HCT116 (cell line): ENCODE measurements around the gene HDAC8. TPM values are rescaled to one million over a fixed set of nuclear protein-coding genes. Genes with fewer than 3 reads are reported as not detected.

Experiments used
- ATAC-seq: fragments of 200-7000 bp; cut with Tn5 transposase; 2 replicates; pipeline ENCODE4 v1.9.1; 2020; ENCODE audit warnings: mild to moderate bottlenecking, moderate library complexity
- BruUV-seq: library from RNA; stranded (reverse); fragments of 400-500 nt; replicated peaks from 2 replicates; lab custom pipeline; 2021; lab: Mats Ljungman, UMichigan
- CTCF ChIA-PET: fragments of 300-600 bp; sonication (Branson Sonifier 250); formaldehyde crosslinking; loops from one replicate; lab custom pipeline; 2021; ENCODE audit warnings: antibody characterized with exemption; lab: Charles Lee
- POLR2A ChIA-PET: fragments of 300-600, 350-600 bp; sonication (Branson Sonifier 250); formaldehyde crosslinking; loops from one replicate; lab custom pipeline; 2021; ENCODE audit warnings: antibody characterized with exemption; lab: Charles Lee
- RAD21 ChIA-PET, 2 experiments: fragments of 300-600 bp; sonication (Branson Sonifier 250); formaldehyde crosslinking; loops; one replicate each; lab custom pipeline; 2023; ENCODE audit warnings: low total read pairs in 2 of 2; ENCODE audit not compliant: uncharacterized antibody in 2 of 2, unreplicated experiment in 2 of 2, low non-redundant PET in 1 of 2; lab: Charles Lee
- DNase-seq: peaks from one replicate; pipeline ENCODE4 v3.0.0-alpha.2; 2010; ENCODE audit warnings: low read depth, low spot score
- H2AFZ ChIP-seq: fragments of 200-600 bp; shearing (Covaris generic), sonication (generic); 2 replicates; pipeline ENCODE4 v1.6.1; 2017; ENCODE audit warnings: low read depth, mixed run types, mixed read lengths, antibody characterized with exemption, low read length; ENCODE audit not compliant: poor library complexity, severe bottlenecking
- H3K27ac ChIP-seq: 2 replicates; pipeline ENCODE4 v1.5.1; 2012; ENCODE audit warnings: low read depth, low read length
- H3K27me3 ChIP-seq: fragments of 200-600 bp; sonication (generic); 2 replicates; pipeline ENCODE4 v1.6.1; 2016; ENCODE audit warnings: mixed run types, low read length, mixed read lengths; ENCODE audit not compliant: insufficient read depth
- H3K36me3 ChIP-seq, 2 experiments: fragments of 200-500 bp in 1 of 2; fragments of 200-600 bp in 1 of 2; sonication (Bioruptor generic) in 1 of 2; sonication (generic) in 1 of 2; 2 replicates each; pipeline versions ENCODE4 v1.5.1 to v1.6.1; 2014 to 2016; ENCODE audit warnings: low read length in 2 of 2, inconsistent platforms in 1 of 2, mixed read lengths in 1 of 2, mixed run types in 1 of 2; ENCODE audit not compliant: insufficient read depth in 2 of 2, control insufficient read depth in 1 of 2
- H3K4me1 ChIP-seq, 2 experiments: fragments of 200-600 bp in 1 of 2; sonication (generic) in 1 of 2; 2 replicates each; pipeline versions ENCODE4 v1.5.1 to v1.6.1; 2012 to 2017; ENCODE audit warnings: low read length in 2 of 2, inconsistent platforms in 1 of 2, mild to moderate bottlenecking in 1 of 2, mixed read lengths in 1 of 2, mixed run types in 1 of 2, moderate library complexity in 1 of 2; ENCODE audit not compliant: insufficient read depth in 2 of 2, control insufficient read depth in 1 of 2
- H3K4me2 ChIP-seq: fragments of 200-600 bp; sonication (generic); 2 replicates; pipeline ENCODE4 v1.6.1; 2017; ENCODE audit warnings: mixed run types, low read length, mixed read lengths
- H3K4me3 ChIP-seq, 2 experiments: fragments of 200-600 bp in 1 of 2; sonication (generic) in 1 of 2; replicated peaks in 1 of 2; 2 replicates each; pipeline ENCODE4 v1.5.1; 2011 to 2016; ENCODE audit warnings: low read length in 2 of 2, control low read depth in 1 of 2, low read depth in 1 of 2, mild to moderate bottlenecking in 1 of 2, mixed read lengths in 1 of 2, mixed run types in 1 of 2
- H3K79me2 ChIP-seq: fragments of 200-600 bp; sonication (generic); 2 replicates; pipeline ENCODE4 v1.6.1; 2017; ENCODE audit warnings: mild to moderate bottlenecking, mixed run types, low read length, moderate library complexity, mixed read lengths; ENCODE audit not compliant: insufficient read depth
- H3K9ac ChIP-seq: fragments of 200-600 bp; sonication (generic); 2 replicates; pipeline ENCODE4 v1.6.1; 2016; ENCODE audit warnings: low read length, mixed read lengths
- H3K9me2 ChIP-seq: fragments of 200-600 bp; sonication (generic), shearing (Covaris generic); 2 replicates; pipeline ENCODE4 v1.6.1; 2017; ENCODE audit warnings: mixed run types, mild to moderate bottlenecking, moderate library complexity; ENCODE audit not compliant: insufficient read depth
- H3K9me3 ChIP-seq, 2 experiments: fragments of 200-500 bp in 1 of 2; fragments of 200-600 bp in 1 of 2; sonication (Bioruptor generic) in 1 of 2; sonication (generic) in 1 of 2; 2 replicates each; pipeline ENCODE4 v1.6.1; 2014 to 2017; ENCODE audit warnings: low read length in 2 of 2, mixed read lengths in 2 of 2, inconsistent platforms in 1 of 2, low read depth in 1 of 2, mild to moderate bottlenecking in 1 of 2, mixed run types in 1 of 2, moderate library complexity in 1 of 2; ENCODE audit not compliant: control insufficient read depth in 1 of 2, insufficient read depth in 1 of 2
- H4K20me1 ChIP-seq: fragments of 200-600 bp; sonication (generic), shearing (Covaris generic); 2 replicates; pipeline ENCODE4 v1.6.1; 2017; ENCODE audit warnings: mixed run types, mild to moderate bottlenecking, moderate library complexity; ENCODE audit not compliant: insufficient read depth
- CBX3 ChIP-seq: IDR thresholded peaks from 2 replicates; pipeline ENCODE4 v1.6.1; 2012; ENCODE audit warnings: low read depth
- ELF1 ChIP-seq: IDR thresholded peaks from 2 replicates; pipeline ENCODE4 v1.6.1; 2012; ENCODE audit warnings: low read depth, borderline replicate concordance
- EZH2 ChIP-seq: fragments of 200-600 bp; sonication (generic); IDR thresholded peaks from 2 replicates; pipeline ENCODE4 v1.6.1; 2017; ENCODE audit warnings: antibody characterized with exemption, mixed run types
- MAX ChIP-seq: IDR thresholded peaks from 2 replicates; pipeline ENCODE4 v1.6.1; 2012
- POLR2A ChIP-seq: IDR thresholded peaks from 2 replicates; pipeline ENCODE4 v1.7.0; 2011; ENCODE audit warnings: borderline replicate concordance; ENCODE audit not compliant: insufficient read depth, insufficient read length; ENCODE audit errors: extremely low read depth
- REST ChIP-seq: IDR thresholded peaks from 2 replicates; pipeline ENCODE4 v1.6.1; 2012; ENCODE audit warnings: low read depth
- TCF7L2 ChIP-seq: IDR thresholded peaks from 2 replicates; pipeline ENCODE4 v1.7.0; 2011; ENCODE audit warnings: borderline replicate concordance, inconsistent platforms; ENCODE audit not compliant: insufficient read depth, insufficient read length; ENCODE audit errors: extremely low read depth
- intact Hi-C: fragments of 100-400 bp; cut with micrococcal nuclease; formaldehyde crosslinking; loops from 2 replicates; pipeline ENCODE4 v1.10.0; 2022
- total RNA-seq: library from RNA; stranded (reverse); gene quantifications from one replicate; pipeline ENCODE4 v1.2.1, GENCODE V29; 2021; ENCODE audit not compliant: unreplicated experiment

HDAC8 gene
- total RNA-seq, 1 experiment from 2014 or later: 24.1 TPM

- ChIA-PET POLR2A (no interaction called here), CTCF (no interaction called here)
- ATAC-seq (no peak), DNase-seq (no peak)
- H4K20me1 ChIP-seq: no peaks in the 10 kb centered on the region
- intact Hi-C loops: no loop called here
- H3K9ac ChIP-seq: no peak overlapping the region
- H2AFZ ChIP-seq: no peak overlapping the region
- H3K4me1 ChIP-seq: no peaks in the 10 kb centered on the region
- H3K36me3 ChIP-seq: no peaks in the 10 kb centered on the region
- no peaks in the 10 kb centered on the region for H3K9me3 ChIP-seq
- H3K79me2 ChIP-seq: no peaks in the 10 kb centered on the region
- no peak for TF ChIP-seq MAX
- no peak for TF ChIP-seq TCF7L2
- TF ChIP-seq ELF1: no peak
- no peak for TF ChIP-seq EZH2
- no peak for TF ChIP-seq CBX3
- TF ChIP-seq REST: no peak
- TF ChIP-seq POLR2A: no peak
- TF ChIP-seq, all 23 proteins: peak for 0
- Histone ChIP-seq H3K4me2 (no peak overlapping the region), H3K27ac (no peak overlapping the region), H3K4me3 (no peak overlapping the region), H3K9me2 (no peaks in the 10 kb centered on the region), H3K27me3 (no peaks in the 10 kb centered on the region)
- RAD21 ChIA-PET: no interaction called here
- BruUV-seq: no TSS peak
Observed at GRCh38 chrX:72340626-72341025, 232.0 kb downstream of the HDAC8 start.
